Activated CD4-positive, alpha-beta memory T cell treated with anti-CD3 and anti-CD28 coated beads for 36 hours (primary cell): ENCODE data around the gene STAG1. TPM values are rescaled to one million over a fixed set of nuclear protein-coding genes. Genes with fewer than 3 reads are reported as not detected.
A peak's percentile ranks its signal among the peaks of the same experiment; 100 is the strongest.

Experiments
- CTCF ChIA-PET: fragments of 350-600 bp; sonication (Branson Sonifier 250); formaldehyde crosslinking; loops from one replicate; lab custom pipeline; 2021; ENCODE audit warnings: antibody characterized with exemption, inconsistent platforms; lab: Charles Lee
- POLR2A ChIA-PET: fragments of 350-600 bp; sonication (Branson Sonifier 250); formaldehyde crosslinking; loops from one replicate; lab custom pipeline; 2021; ENCODE audit warnings: antibody characterized with exemption; lab: Charles Lee
- DNase-seq: peaks from one replicate; pipeline ENCODE4 v3.0.0-alpha.2; 2020
- H3K27ac Mint-ChIP-seq: one replicate; pipeline ENCODE4 v1.8.0; 2021; ENCODE audit warnings: mixed read lengths
- H3K27me3 Mint-ChIP-seq: one replicate; pipeline ENCODE4 v1.8.0; 2021; ENCODE audit warnings: mixed read lengths
- H3K36me3 Mint-ChIP-seq: one replicate; pipeline ENCODE4 v1.8.0; 2021; ENCODE audit warnings: mixed read lengths
- H3K4me1 Mint-ChIP-seq: one replicate; pipeline ENCODE4 v1.8.0; 2021; ENCODE audit warnings: low read depth, mixed read lengths
- H3K4me3 Mint-ChIP-seq: one replicate; pipeline ENCODE4 v1.8.0; 2021; ENCODE audit warnings: mild to moderate bottlenecking, mixed read lengths
- H3K9me3 Mint-ChIP-seq: one replicate; pipeline ENCODE4 v1.8.0; 2021; ENCODE audit warnings: mixed read lengths
- intact Hi-C: fragments of 100-400 bp; cut with micrococcal nuclease; formaldehyde crosslinking; loops from one replicate; pipeline ENCODE4 v1.15.1; 2023
- total RNA-seq, 2 experiments: library from RNA; stranded (reverse); gene quantifications; one replicate each; pipeline ENCODE4 v1.2.3, GENCODE V29; 2021

Gene STAG1
- total RNA-seq, 2 experiments from 2014 or later, result 30.6 to 32.3 TPM

GRCh38 chr3:136696797-136697196 is 55.4 kb downstream of the STAG1 start:
- Mint-ChIP-seq H3K27me3 (no peaks in the 10 kb centered on the region), H3K27ac (no peak overlapping the region), H3K4me3 (no peak overlapping the region), H3K9me3 (peaks cover 59% of the 10 kb centered on the region), H3K4me1 (peaks cover 24% of the 10 kb centered on the region), H3K36me3 (peaks cover 66% of the 10 kb centered on the region)
- ChIA-PET CTCF (interaction anchor here (1.2 kb wide), 1 partner anchor 56 kb away, joined by 3 read pairs; the partner anchor contains the start of gene STAG1), POLR2A (no interaction called here)
- intact Hi-C loops, result no loop called here
- no peak for DNase-seq

- no peaks in the 10 kb centered on the region for H3K27me3 Mint-ChIP-seq
- intact Hi-C loops, result no loop called here
- H3K27ac Mint-ChIP-seq, result peak overlapping the region; percentile 51
- peaks cover 62% of the 10 kb centered on the region for H3K36me3 Mint-ChIP-seq
- H3K4me1 Mint-ChIP-seq, result peaks cover 40% of the 10 kb centered on the region
- H3K9me3 Mint-ChIP-seq, result peaks cover 63% of the 10 kb centered on the region
- H3K4me3 Mint-ChIP-seq, result no peak overlapping the region
- no peak for DNase-seq
- CTCF ChIA-PET, result interaction anchor here (1.1 kb wide), 1 partner anchor 58 kb away, joined by 3 read pairs; the partner anchor contains the start of gene STAG1
- POLR2A ChIA-PET, result no interaction called here
Measured at GRCh38 chr3:136694321-136694720, 57.9 kb downstream of the STAG1 start.

GRCh38 chr3:136690599-136690998 is 61.6 kb downstream of the STAG1 start:
- Mint-ChIP-seq H3K36me3 (peaks cover 45% of the 10 kb centered on the region), H3K27ac (no peak overlapping the region), H3K4me1 (peaks cover 43% of the 10 kb centered on the region), H3K9me3 (peaks cover 36% of the 10 kb centered on the region), H3K27me3 (no peaks in the 10 kb centered on the region), H3K4me3 (no peak overlapping the region)
- DNase-seq, result no peak
- intact Hi-C loops, result no loop called here
- POLR2A ChIA-PET, result no interaction called here
- CTCF ChIA-PET, result no interaction called here

- Mint-ChIP-seq H3K27ac (no peak overlapping the region), H3K27me3 (no peaks in the 10 kb centered on the region), H3K4me3 (no peak overlapping the region), H3K4me1 (peaks cover 28% of the 10 kb centered on the region), H3K36me3 (peaks cover 16% of the 10 kb centered on the region), H3K9me3 (peaks cover 11% of the 10 kb centered on the region)
- POLR2A ChIA-PET, result no interaction called here
- intact Hi-C loops, result no loop called here
- DNase-seq, result no peak
- CTCF ChIA-PET, result interaction anchor here (0.9 kb wide), 1 partner anchor 17 kb away, joined by 3 read pairs; no protein-coding TSS in a partner anchor
Measured at GRCh38 chr3:136685882-136686281, 66.3 kb downstream of the STAG1 start.

- DNase-seq, result no peak
- no peak overlapping the region for H3K27ac Mint-ChIP-seq
- peaks cover 8% of the 10 kb centered on the region for H3K4me1 Mint-ChIP-seq
- peaks cover 16% of the 10 kb centered on the region for H3K36me3 Mint-ChIP-seq
- no peaks in the 10 kb centered on the region for H3K27me3 Mint-ChIP-seq
- ChIA-PET POLR2A (no interaction called here), CTCF (no interaction called here)
- intact Hi-C loops, result no loop called here
- H3K9me3 Mint-ChIP-seq, result peaks cover 11% of the 10 kb centered on the region
- H3K4me3 Mint-ChIP-seq, result no peak overlapping the region
Measured at GRCh38 chr3:136682740-136683312, 69.4 kb downstream of the STAG1 start.

GRCh38 chr3:136678981-136679380 is 73.2 kb downstream of the STAG1 start:
- CTCF ChIA-PET, result no interaction called here
- peaks cover 27% of the 10 kb centered on the region for H3K4me1 Mint-ChIP-seq
- no peaks in the 10 kb centered on the region for H3K27me3 Mint-ChIP-seq
- no peaks in the 10 kb centered on the region for H3K9me3 Mint-ChIP-seq
- no peaks in the 10 kb centered on the region for H3K36me3 Mint-ChIP-seq
- POLR2A ChIA-PET, result no interaction called here
- no peak overlapping the region for H3K27ac Mint-ChIP-seq
- DNase-seq, result no peak
- intact Hi-C loops, result no loop called here
- H3K4me3 Mint-ChIP-seq, result no peak overlapping the region

GRCh38 chr3:136676009-136676408 is 76.2 kb downstream of the STAG1 start:
- CTCF ChIA-PET, result interaction anchor here (0.6 to 1.0 kb wide), 2 partner anchors 76 to 195 kb away, joined by 3 to 4 read pairs; no protein-coding TSS in a partner anchor
- Mint-ChIP-seq H3K4me3 (no peak overlapping the region), H3K27ac (no peak overlapping the region), H3K9me3 (no peaks in the 10 kb centered on the region), H3K36me3 (peaks cover 5% of the 10 kb centered on the region), H3K4me1 (peaks cover 36% of the 10 kb centered on the region), H3K27me3 (no peaks in the 10 kb centered on the region)
- intact Hi-C loops, result no loop called here
- DNase-seq, result no peak
- POLR2A ChIA-PET, result no interaction called here

- H3K4me3 Mint-ChIP-seq, result no peak overlapping the region
- intact Hi-C loops, result no loop called here
- CTCF ChIA-PET, result no interaction called here
- H3K4me1 Mint-ChIP-seq, result peaks cover 36% of the 10 kb centered on the region
- peaks cover 6% of the 10 kb centered on the region for H3K36me3 Mint-ChIP-seq
- no peaks in the 10 kb centered on the region for H3K27me3 Mint-ChIP-seq
- POLR2A ChIA-PET, result no interaction called here
- H3K27ac Mint-ChIP-seq, result no peak overlapping the region
- no peaks in the 10 kb centered on the region for H3K9me3 Mint-ChIP-seq
- DNase-seq, result no peak
Measured at GRCh38 chr3:136675150-136675858, 76.9 kb downstream of the STAG1 start.

GRCh38 chr3:136672457-136672856 is 79.7 kb downstream of the STAG1 start:
- H3K4me1 Mint-ChIP-seq, result peaks cover 35% of the 10 kb centered on the region
- H3K36me3 Mint-ChIP-seq, result peaks cover 14% of the 10 kb centered on the region
- no peaks in the 10 kb centered on the region for H3K27me3 Mint-ChIP-seq
- no peak overlapping the region for H3K27ac Mint-ChIP-seq
- intact Hi-C loops, result no loop called here
- DNase-seq, result no peak
- CTCF ChIA-PET, result interaction anchor here (0.5 kb wide), 1 partner anchor 68 kb away, joined by 3 read pairs; no protein-coding TSS in a partner anchor
- POLR2A ChIA-PET, result no interaction called here
- H3K4me3 Mint-ChIP-seq, result no peak overlapping the region
- H3K9me3 Mint-ChIP-seq, result no peaks in the 10 kb centered on the region

- intact Hi-C loops, result no loop called here
- Mint-ChIP-seq H3K4me3 (no peak overlapping the region), H3K9me3 (no peaks in the 10 kb centered on the region), H3K27ac (no peak overlapping the region), H3K4me1 (peaks cover 35% of the 10 kb centered on the region), H3K36me3 (peaks cover 14% of the 10 kb centered on the region), H3K27me3 (no peaks in the 10 kb centered on the region)
- ChIA-PET POLR2A (no interaction called here), CTCF (no interaction called here)
- no peak for DNase-seq
Measured at GRCh38 chr3:136671921-136672320, 80.3 kb downstream of the STAG1 start.

GRCh38 chr3:136670166-136670565 is 82.0 kb downstream of the STAG1 start:
- no peak overlapping the region for H3K4me3 Mint-ChIP-seq
- intact Hi-C loops, result no loop called here
- ChIA-PET CTCF (no interaction called here), POLR2A (no interaction called here)
- no peak overlapping the region for H3K27ac Mint-ChIP-seq
- no peak for DNase-seq
- peaks cover 14% of the 10 kb centered on the region for H3K36me3 Mint-ChIP-seq
- H3K9me3 Mint-ChIP-seq, result no peaks in the 10 kb centered on the region
- H3K27me3 Mint-ChIP-seq, result no peaks in the 10 kb centered on the region
- peaks cover 30% of the 10 kb centered on the region for H3K4me1 Mint-ChIP-seq

GRCh38 chr3:136667081-136667480 is 85.1 kb downstream of the STAG1 start:
- Mint-ChIP-seq H3K27me3 (no peaks in the 10 kb centered on the region), H3K9me3 (no peaks in the 10 kb centered on the region), H3K27ac (no peak overlapping the region), H3K36me3 (peaks cover 14% of the 10 kb centered on the region), H3K4me1 (peaks cover 19% of the 10 kb centered on the region), H3K4me3 (no peak overlapping the region)
- no peak for DNase-seq
- ChIA-PET POLR2A (no interaction called here), CTCF (no interaction called here)
- intact Hi-C loops, result no loop called here
